ENCODE measurements around the gene ROR2.

Gene ROR2

DNA sequence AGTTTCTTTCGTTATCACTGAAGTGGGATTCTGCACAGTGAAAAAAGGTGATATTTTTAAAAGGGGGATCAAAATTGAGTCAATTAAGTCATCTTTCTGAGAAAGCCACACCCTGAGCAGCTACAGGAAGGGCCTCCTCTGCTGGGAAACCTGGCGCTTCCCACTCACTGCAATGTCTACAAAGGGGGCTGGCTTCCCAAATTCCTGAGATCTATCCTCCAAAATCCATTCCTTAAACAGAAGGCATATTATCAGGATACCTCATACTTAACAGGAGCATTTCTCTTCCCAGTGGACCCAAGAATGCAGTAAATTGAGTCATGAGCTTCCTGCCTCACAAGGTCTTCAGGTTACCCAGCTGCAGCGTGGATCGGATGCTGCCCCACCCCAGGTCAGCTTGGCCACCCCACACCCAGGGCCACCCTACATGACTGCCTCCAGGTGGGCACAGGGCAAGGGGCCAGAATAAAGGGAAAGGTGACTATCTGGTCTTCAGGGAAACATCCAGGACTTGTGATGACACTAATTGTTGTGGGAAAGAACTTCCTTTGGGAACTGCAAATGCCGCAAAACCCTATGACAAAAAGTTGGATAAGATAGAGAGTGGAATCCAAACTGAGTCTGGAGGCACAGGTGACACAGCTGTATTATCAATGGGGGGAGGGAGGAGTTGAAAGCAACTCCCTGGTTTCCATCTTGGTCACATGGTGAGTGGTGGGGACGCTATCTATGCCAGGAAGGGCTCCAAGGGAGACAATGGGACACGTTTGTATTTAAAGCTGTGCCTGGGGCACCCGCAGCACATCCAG is 42.3 kb downstream of the ROR2 start:
- Histone ChIP-seq H3K9me3 (no peaks in the 10 kb centered on the region), H3K4me1 (peaks cover 4% of the 10 kb centered on the region), H3K27me3 (ENCODE audit: low read depth) (no peaks in the 10 kb centered on the region), H3K4me3 (no peak overlapping the region), H3K36me3 (replicated peaks) (no peaks in the 10 kb centered on the region)
- no peak for DNase-seq (ENCODE audit: low spot score in 2 of 2)
- in situ Hi-C loops (cut with MboI; ENCODE audit: low sequenced_read_pairs) = no loop called here

- no peaks in the 10 kb centered on the region for H3K27me3 ChIP-seq (ENCODE audit: low read depth)
- in situ Hi-C loops (cut with MboI; ENCODE audit: low sequenced_read_pairs) = no loop called here
- H3K9me3 ChIP-seq = no peaks in the 10 kb centered on the region
- H3K4me3 ChIP-seq = peak overlapping the region; percentile 25
- peaks cover 4% of the 10 kb centered on the region for H3K4me1 ChIP-seq
- DNase-seq (ENCODE audit: low spot score in 2 of 2) = peak; percentile 20 to 52
- no peaks in the 10 kb centered on the region for H3K36me3 ChIP-seq (replicated peaks)
Measured at GRCh38 chr9:91905991-91906469, 44.0 kb downstream of the ROR2 start.

DNA sequence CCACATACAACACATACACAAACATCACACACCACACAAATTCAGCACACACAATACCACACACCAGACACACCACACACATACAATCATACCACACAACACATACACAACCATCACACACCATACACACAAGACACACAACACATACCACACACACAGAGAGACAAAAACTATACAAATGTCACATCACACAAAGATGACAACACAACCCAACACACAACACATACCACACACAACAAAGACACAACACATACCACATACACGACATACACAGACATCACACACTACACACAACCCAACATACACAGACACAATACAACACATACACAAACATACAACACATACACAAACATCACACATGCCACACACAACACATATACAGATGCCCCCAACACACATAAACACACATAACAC is 44.8 kb downstream of the ROR2 start:
- no peak for DNase-seq (ENCODE audit: low spot score in 2 of 2)
- H3K9me3 ChIP-seq = no peaks in the 10 kb centered on the region
- H3K4me3 ChIP-seq = no peak overlapping the region
- H3K36me3 ChIP-seq (replicated peaks) = no peaks in the 10 kb centered on the region
- in situ Hi-C loops (cut with MboI; ENCODE audit: low sequenced_read_pairs) = no loop called here
- peaks cover 4% of the 10 kb centered on the region for H3K4me1 ChIP-seq
- H3K27me3 ChIP-seq (ENCODE audit: low read depth) = no peaks in the 10 kb centered on the region

GRCh38 chr9:91904588-91905236 is 45.3 kb downstream of the ROR2 start:
- Histone ChIP-seq H3K27me3 (ENCODE audit: low read depth) (no peaks in the 10 kb centered on the region), H3K4me1 (peaks cover 4% of the 10 kb centered on the region), H3K36me3 (replicated peaks) (no peaks in the 10 kb centered on the region), H3K9me3 (no peaks in the 10 kb centered on the region), H3K4me3 (no peak overlapping the region)
- no peak for DNase-seq (ENCODE audit: low spot score in 2 of 2)
- in situ Hi-C loops (cut with MboI; ENCODE audit: low sequenced_read_pairs) = no loop called here

GRCh38 chr9:91903126-91903911 is 46.7 kb downstream of the ROR2 start:
- in situ Hi-C loops (cut with MboI; ENCODE audit: low sequenced_read_pairs) = no loop called here
- H3K4me3 ChIP-seq = no peak overlapping the region
- DNase-seq (ENCODE audit: low spot score in 2 of 2) = peak in 1 of 2 experiments; percentile 26
- no peaks in the 10 kb centered on the region for H3K27me3 ChIP-seq (ENCODE audit: low read depth)
- no peaks in the 10 kb centered on the region for H3K9me3 ChIP-seq
- H3K36me3 ChIP-seq (replicated peaks) = no peaks in the 10 kb centered on the region
- H3K4me1 ChIP-seq = peaks cover 4% of the 10 kb centered on the region

- no peaks in the 10 kb centered on the region for H3K9me3 ChIP-seq
- H3K4me3 ChIP-seq = no peak overlapping the region
- in situ Hi-C loops (cut with MboI; ENCODE audit: low sequenced_read_pairs) = no loop called here
- H3K36me3 ChIP-seq (replicated peaks) = no peaks in the 10 kb centered on the region
- DNase-seq (ENCODE audit: low spot score in 2 of 2) = no peak
- H3K4me1 ChIP-seq = peaks cover 4% of the 10 kb centered on the region
- no peaks in the 10 kb centered on the region for H3K27me3 ChIP-seq (ENCODE audit: low read depth)
Measured at GRCh38 chr9:91902475-91903125, 47.4 kb downstream of the ROR2 start.

- in situ Hi-C loops (cut with MboI; ENCODE audit: low sequenced_read_pairs) = no loop called here
- Histone ChIP-seq H3K4me1 (peaks cover 4% of the 10 kb centered on the region), H3K27me3 (ENCODE audit: low read depth) (no peaks in the 10 kb centered on the region), H3K4me3 (no peak overlapping the region), H3K36me3 (replicated peaks) (no peaks in the 10 kb centered on the region), H3K9me3 (no peaks in the 10 kb centered on the region)
- no peak for DNase-seq (ENCODE audit: low spot score in 2 of 2)
Measured at GRCh38 chr9:91900797-91901177, 49.2 kb downstream of the ROR2 start.

DNA sequence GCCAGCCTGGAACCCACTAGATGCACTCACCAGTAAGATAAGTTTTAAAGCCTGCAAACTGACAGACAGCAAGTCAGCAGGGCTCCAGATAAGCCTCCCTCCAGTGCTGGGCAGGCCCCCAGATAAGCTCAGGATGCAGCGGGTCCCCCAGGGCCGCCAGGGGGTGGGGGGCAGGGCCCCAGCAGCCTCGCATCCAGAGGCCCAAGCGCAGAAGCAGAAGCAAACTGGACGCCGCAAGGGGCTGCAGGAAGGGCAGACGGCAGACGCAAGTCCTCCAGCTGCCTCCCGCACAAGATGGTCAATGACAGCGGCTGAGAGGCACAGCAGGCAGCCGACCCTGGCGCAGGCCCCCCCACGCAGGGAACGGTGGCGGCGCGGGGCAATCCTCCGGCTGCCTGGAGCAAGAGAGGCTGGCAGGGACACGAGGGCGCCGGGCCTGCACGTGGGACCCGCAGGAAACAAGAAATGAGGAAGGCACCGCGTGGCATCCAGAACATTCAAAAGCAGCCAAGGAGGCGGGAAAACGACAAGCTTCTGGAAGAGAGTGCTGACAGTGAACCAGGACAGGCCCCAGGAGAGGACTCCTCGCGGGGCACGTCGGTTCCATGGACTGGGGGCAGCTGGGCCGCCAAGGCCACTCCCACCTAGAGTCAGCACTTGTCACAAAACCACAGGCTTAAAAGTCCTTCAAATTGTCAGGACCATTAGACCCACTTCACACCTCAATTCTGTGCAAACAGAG is 49.8 kb downstream of the ROR2 start:
- no peak overlapping the region for H3K4me3 ChIP-seq
- H3K36me3 ChIP-seq (replicated peaks) = no peaks in the 10 kb centered on the region
- H3K4me1 ChIP-seq = peaks cover 4% of the 10 kb centered on the region
- in situ Hi-C loops (cut with MboI; ENCODE audit: low sequenced_read_pairs) = no loop called here
- DNase-seq (ENCODE audit: low spot score in 2 of 2) = no peak
- no peaks in the 10 kb centered on the region for H3K9me3 ChIP-seq
- no peaks in the 10 kb centered on the region for H3K27me3 ChIP-seq (ENCODE audit: low read depth)

DNA sequence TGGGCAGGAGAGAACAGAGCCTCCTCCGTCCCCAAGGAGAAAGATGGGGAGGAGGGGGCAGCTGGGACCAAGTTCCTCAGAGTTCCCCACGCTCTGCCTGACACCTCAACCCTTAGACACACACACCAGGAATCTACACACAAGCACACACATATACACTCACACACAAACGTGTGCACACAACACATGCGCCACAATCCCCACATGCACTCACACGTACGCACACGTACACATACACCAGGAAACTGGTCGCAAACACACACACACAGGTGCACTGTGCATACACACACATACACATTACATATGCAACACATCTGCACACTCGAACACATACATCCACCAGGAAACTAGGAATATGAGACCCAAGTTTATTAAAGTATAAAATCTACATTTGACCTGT is 50.4 kb downstream of the ROR2 start:
- Histone ChIP-seq H3K9me3 (no peaks in the 10 kb centered on the region), H3K4me1 (peaks cover 4% of the 10 kb centered on the region), H3K36me3 (replicated peaks) (no peaks in the 10 kb centered on the region), H3K4me3 (no peak overlapping the region), H3K27me3 (ENCODE audit: low read depth) (no peaks in the 10 kb centered on the region)
- in situ Hi-C loops (cut with MboI; ENCODE audit: low sequenced_read_pairs) = no loop called here
- no peak for DNase-seq (ENCODE audit: low spot score in 2 of 2)

GRCh38 chr9:91899219-91899563 is 50.8 kb downstream of the ROR2 start:
- Histone ChIP-seq H3K36me3 (replicated peaks) (no peaks in the 10 kb centered on the region), H3K4me3 (no peak overlapping the region), H3K27me3 (ENCODE audit: low read depth) (no peaks in the 10 kb centered on the region), H3K4me1 (peaks cover 4% of the 10 kb centered on the region), H3K9me3 (no peaks in the 10 kb centered on the region)
- DNase-seq (ENCODE audit: low spot score in 2 of 2) = no peak
- in situ Hi-C loops (cut with MboI; ENCODE audit: low sequenced_read_pairs) = no loop called here

DNA sequence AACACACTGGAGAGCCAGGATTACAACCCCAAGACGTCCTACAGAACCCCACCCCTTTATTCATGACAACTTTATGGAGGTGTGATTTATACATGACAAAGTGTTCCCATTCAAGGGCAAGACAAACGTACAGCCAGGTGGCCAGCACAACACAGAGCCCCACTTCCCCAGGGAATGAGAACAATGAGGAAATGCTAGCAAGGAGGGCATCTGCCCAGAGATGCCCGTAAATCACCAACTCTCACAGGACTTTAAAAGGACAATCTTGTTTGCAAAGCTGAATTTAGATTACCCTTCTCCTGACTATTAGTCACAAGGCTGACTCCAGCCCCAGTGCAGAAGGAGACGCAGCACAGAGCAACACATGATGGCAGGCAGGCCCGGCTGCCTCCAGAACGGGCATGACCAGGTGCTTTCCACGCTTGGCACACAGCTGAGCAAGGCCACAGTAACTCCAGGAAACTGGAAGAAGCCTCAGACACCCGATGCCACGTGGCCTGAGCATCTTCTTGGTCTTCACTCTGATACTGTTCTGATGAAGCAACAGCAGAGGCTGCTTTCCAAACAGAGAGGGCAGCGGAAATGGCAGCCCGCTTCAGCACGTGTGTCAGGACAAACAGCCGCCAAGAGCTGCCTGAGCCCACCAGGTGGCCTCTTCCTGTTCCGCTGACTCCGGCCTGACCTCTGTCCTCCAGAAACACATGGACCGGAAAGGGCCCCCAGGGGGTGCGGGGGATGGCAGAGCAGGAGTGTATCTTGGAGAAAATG is 51.4 kb downstream of the ROR2 start:
- in situ Hi-C loops (cut with MboI; ENCODE audit: low sequenced_read_pairs) = no loop called here

GRCh38 chr9:91897201-91897600 is 52.8 kb downstream of the ROR2 start:
- DNase-seq (ENCODE audit: low spot score in 2 of 2) = no peak
- no peaks in the 10 kb centered on the region for H3K27me3 ChIP-seq (ENCODE audit: low read depth)
- in situ Hi-C loops (cut with MboI; ENCODE audit: low sequenced_read_pairs) = no loop called here
- H3K36me3 ChIP-seq (replicated peaks) = no peaks in the 10 kb centered on the region
- H3K9me3 ChIP-seq = no peaks in the 10 kb centered on the region
- H3K4me1 ChIP-seq = no peaks in the 10 kb centered on the region
- no peak overlapping the region for H3K4me3 ChIP-seq

More for the DNA sequence above, 51.4 kb downstream of the ROR2 start:
- DNase-seq (ENCODE audit: low spot score in 2 of 2) = peak in 1 of 2 experiments; percentile 32
- H3K36me3 ChIP-seq (replicated peaks) = no peaks in the 10 kb centered on the region
- H3K9me3 ChIP-seq = no peaks in the 10 kb centered on the region
- H3K27me3 ChIP-seq (ENCODE audit: low read depth) = no peaks in the 10 kb centered on the region
- no peak overlapping the region for H3K4me3 ChIP-seq
- peaks cover 1% of the 10 kb centered on the region for H3K4me1 ChIP-seq

Data from HAP-1 (cell line).